Measurements from ENCODE around the gene PCSK9.
"Not testable (repeated sequence)": the region's sequence is repeated elsewhere in the genome, so short reads cannot be mapped to it uniquely, and the experiment has no call there.

DNA sequence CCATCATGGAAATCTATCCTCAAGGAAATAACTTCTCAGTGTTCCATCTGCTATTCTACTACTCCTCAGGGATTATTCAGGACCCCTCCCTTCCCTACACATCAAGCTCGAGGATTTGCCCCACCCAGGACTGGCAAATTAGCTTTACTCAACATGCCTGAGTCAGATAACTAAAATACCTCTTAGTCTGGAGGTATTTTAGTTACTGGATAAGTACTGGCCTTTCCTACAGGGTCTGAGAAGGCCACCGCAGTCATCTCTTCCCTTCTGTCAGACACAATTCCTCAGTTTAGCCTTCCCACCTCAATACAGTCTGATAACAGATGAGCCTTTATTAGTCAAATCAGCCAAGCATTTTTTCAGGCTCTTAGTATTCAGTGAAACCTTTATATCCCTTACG lies 12.7 kb upstream of the PCSK9 start:
- not testable (repeated sequence) for TF ChIP-seq POLR2A (IDR thresholded peaks at IDR 0.05; ENCODE audit: low read length); GATA1 (IDR thresholded peaks at IDR 0.05; ENCODE audit: low read depth, low read length)

Data from erythroblast (primary cell).